GM19193 (cell line): ENCODE data around the gene CDH10.

Experiments
- POLR2A ChIP-seq: IDR thresholded peaks from 4 replicates; pipeline ENCODE4 v1.6.1; 2011; ENCODE audit not compliant: insufficient read depth, insufficient read length; ENCODE audit errors: extremely low read depth

Gene CDH10

DNA sequence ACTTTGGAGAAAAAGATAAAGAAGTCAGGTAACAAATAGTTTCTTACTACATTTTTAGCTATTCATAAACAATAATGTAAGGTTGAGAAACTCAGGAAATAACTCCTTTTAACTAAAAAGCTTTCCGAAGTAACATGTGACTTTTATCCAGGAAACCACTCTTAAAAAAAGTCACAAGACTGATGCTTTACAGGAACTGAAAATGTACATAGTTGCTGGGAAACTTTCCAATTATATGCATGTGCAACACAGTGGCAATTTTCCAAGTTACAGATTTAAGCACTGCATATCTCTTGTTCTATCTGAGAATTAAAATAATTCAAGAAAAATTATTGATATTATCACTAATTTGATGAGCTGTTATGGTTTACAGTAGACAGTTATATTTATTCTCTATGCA is 105.2 kb downstream of the CDH10 start:
- TF ChIP-seq POLR2A = no peak

DNA sequence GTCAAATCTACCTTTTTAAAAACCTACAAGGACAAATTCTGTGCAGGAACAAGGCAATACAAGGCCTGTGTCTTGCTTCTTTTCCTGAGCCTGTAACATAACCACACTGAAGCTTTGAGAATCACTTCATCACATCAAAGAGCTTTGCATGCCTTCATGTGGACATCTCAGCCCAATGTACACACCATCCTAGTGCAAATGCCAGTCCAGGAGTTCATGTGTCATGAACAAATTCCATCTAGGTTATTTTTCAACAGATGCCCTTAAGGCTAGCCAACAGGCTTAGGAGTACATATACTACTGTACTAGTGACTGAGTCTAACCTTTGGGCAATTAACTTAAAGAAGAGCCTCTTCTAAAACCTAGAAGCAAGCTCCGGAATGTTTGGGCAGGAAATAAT is 106.4 kb downstream of the CDH10 start:
- TF ChIP-seq POLR2A = no peak

- TF ChIP-seq POLR2A = no peak
Measured at GRCh38 chr5:24535646-24536045, 109.1 kb downstream of the CDH10 start.

DNA sequence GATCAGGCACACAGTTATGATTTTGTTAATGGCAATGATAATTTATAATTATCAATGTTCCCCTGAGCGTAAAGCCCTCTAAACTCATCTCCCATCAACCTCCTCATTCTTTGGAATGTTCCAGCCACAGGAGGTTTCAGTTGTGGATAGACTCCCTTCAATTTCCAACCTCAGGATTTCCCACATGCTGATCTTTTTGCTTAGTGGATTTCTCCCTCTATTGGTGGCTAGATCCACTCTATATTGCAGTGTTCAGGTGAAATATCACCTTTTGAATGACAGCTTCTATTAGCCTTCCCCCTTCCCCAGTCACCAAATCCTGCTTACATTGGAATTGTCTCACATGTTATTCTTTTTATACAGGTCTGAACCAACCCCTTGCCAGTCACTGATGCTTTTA is 113.9 kb downstream of the CDH10 start:
- TF ChIP-seq POLR2A = no peak

DNA sequence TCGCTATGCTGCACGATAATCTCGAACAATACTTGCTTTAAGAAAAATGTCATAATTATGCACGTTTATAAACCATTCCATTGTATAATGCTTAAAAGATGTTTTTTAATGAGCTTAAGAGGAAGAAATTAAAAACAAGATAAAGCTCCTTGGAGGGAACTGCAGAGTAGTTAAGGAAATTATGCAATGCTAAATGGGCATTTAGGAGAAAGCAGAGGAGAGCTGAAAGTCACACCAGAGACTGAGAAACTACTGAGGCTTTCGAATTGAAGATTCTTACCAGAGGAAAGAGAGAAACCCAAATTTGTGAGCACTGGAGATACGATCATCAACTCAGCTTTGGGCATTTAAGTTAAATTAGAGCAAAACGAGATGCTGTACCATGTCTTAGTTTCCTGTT is 119.4 kb downstream of the CDH10 start:
- no peak for TF ChIP-seq POLR2A

DNA sequence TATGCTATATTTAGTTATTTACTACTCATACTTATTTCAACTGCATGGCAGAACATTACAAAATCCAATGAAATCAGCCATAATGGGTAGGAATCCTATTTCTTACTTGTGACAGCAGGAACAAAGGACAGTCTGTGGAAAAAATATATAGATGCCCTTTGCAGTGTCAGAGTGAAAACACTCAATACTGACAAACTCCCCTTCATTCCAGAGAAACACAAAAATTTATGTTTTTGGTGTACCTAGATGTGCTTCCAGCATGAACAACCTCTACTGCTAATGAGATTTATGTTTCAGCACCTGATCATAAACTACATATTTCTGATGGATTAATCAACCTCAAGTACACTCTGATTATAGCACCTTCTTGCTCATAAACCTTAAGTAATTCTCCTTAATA is 132.4 kb downstream of the CDH10 start:
- no peak for TF ChIP-seq POLR2A

- no peak for TF ChIP-seq POLR2A
Measured at GRCh38 chr5:24510523-24510988, 134.2 kb downstream of the CDH10 start.

DNA sequence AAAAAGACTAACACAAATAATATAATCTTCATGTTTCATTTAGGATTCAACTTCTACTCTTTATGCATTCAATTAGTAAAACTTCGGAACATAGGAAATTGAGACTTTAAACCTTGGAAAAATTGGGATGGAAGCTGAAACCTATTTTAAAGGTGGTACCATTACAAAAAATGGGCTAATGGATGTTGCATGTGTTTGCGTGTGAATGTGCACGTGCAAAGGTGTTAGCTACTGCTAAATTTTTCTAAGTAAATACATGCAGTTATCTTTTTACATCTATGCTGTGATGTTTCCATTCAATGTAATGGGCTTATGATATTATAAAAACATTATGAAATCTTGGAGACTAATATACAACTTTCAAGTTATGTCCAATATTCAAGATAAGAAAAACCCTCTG is 134.8 kb downstream of the CDH10 start:
- TF ChIP-seq POLR2A = no peak

GRCh38 chr5:24505258-24505657 is 139.5 kb downstream of the CDH10 start:
- no peak for TF ChIP-seq POLR2A

- no peak for TF ChIP-seq POLR2A
Measured at GRCh38 chr5:24497591-24498157, 147.1 kb downstream of the CDH10 start.

GRCh38 chr5:24497145-24497544 is 147.6 kb downstream of the CDH10 start:
- TF ChIP-seq POLR2A = no peak

DNA sequence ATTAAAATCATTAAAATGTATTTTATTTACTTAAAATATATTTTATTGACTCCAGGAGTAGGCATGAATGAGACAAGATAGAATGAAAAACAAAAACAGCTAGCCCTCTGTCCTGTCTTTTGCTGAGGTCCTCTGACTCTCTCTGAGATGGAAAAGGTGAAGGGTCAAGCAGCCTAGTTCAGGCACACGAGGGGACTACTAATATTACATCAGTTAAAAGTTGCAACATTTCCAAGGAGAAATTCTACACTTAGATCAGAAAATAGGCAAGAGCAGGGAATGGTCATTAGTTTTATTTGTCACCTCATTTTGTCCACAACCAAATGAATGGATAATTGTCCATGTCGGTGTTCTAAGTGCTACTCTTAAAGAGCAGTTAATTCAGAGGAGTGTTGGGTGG is 148.5 kb downstream of the CDH10 start:
- TF ChIP-seq POLR2A = no peak

DNA sequence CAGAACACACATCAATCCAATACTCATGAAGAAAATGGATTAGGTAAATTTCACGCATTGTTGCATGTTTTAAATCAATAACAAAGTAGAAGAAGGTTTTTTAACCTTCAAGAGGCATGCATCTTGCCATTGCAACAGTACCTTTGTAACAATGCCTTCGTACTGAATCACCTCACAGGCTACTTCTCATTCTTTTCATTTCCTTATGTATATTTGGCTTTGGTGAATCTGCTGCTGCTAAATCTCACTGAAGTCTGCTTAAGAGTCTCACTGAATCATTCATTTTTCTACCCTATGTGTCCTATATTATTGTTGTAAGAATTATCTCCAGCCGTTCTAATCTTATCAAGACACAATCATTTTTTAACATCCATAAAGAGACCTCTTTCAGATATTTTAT is 152.5 kb downstream of the CDH10 start:
- no peak for TF ChIP-seq POLR2A

DNA sequence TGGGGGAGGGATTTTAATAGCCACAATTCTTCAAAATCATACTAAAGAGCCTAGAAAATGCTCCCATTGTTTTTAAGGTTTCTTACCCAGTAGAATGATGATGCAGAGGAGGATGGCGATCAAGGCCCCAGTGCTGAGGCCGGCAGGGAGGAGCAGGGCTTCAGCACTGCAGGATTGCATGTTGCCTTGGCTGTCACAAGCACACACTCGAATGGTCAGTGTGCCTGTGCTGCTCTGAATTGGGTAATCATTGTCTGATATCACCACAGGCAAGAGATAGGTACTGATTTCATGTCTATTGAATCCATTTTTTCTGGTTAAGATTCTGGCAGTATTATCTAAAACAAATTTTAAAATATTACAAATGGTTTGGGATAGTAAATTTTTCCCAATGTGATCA is 153.3 kb downstream of the CDH10 start:
- no peak for TF ChIP-seq POLR2A

DNA sequence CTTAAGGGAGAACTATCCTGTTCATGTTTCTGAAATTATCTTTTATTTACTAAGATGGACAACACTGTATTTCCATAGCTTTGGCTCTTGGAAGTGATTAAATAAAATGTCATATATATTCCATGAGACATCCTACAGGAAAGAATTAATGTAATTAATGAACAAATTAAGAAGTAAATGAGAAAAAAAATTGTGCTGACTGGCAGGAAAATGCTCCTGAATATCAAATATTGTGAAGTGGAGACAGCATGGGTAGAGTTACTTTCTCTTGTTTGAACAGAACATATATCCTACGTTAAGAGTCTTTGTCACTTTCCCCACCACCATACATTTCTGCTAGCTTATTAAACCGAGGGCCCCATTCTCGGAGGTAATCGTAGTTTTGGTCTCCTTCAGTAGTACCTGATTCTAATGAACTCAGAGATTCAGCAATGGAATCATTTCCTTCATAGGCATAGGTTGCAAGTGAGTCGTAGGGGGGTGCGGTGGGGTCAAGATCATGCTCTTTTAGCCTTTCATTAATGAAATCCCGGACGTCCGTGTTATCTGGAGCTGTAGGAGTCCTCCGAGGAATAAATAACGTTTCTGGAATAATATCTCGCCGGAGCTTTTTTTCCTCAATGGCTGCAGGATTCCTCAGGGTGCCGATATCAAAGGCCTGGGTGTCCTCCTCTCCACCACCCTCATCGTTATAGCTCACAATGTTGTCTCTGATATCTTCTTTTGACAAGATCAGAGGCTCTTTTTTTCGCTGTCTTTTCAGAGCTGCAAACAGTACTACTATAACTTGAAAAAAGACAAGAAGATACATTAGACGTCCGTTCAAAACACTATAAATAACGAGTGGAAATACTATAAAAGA is 157.2 kb downstream of the CDH10 start:
- TF ChIP-seq POLR2A = no peak

DNA sequence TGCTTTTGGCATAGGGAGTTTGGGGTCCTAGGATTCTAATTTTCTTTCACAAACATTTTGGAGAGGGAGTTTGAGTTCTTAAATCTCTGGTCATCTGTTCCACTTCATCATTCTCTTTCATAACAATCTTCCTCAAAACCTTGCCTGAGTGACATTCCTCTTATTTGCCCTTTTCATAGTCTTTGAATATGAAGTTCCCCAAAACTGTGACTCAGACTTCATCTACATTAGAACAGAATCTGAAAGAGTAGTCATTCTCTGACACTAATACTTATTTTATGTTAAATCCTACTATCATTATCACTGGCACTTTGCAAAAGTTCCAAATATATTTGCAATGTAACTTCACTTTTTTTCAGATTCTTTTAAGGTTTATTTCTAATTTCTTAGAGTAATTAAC is 163.8 kb downstream of the CDH10 start:
- TF ChIP-seq POLR2A = no peak
